ENCODE results near the gene HADHA.

HADHA gene

GRCh38 chr2:26216587-26216986 is 27.8 kb downstream of the HADHA start:
- no peak overlapping the region for H2AK5ac ChIP-seq (ENCODE audit: low read length, severe bottlenecking)
- H2BK15ac ChIP-seq (ENCODE audit: low read depth, poor library complexity, severe bottlenecking): no peak overlapping the region
- H3K27me3 ChIP-seq (ENCODE audit: control insufficient read depth in 1 of 2, insufficient read depth in 1 of 2, low read length in 2 of 2): no peaks in the 10 kb centered on the region
- peaks cover 22 to 93% of the 10 kb centered on the region in 2 experiments for H3K36me3 ChIP-seq (ENCODE audit: control insufficient read depth in 1 of 2, insufficient read depth in 2 of 2, low read depth in 1 of 2, low read length in 2 of 2)
- H3K27ac ChIP-seq (ENCODE audit: low read length, poor library complexity, severe bottlenecking): no peak overlapping the region
- DNase-seq: no peak
- peak overlapping the region in 1 of 2 experiments; percentile 8 for H3K4me3 ChIP-seq (ENCODE audit: insufficient read depth in 1 of 2, low read depth in 1 of 2, low read length in 2 of 2)
- H2AFZ ChIP-seq (ENCODE audit: low read depth, low read length): no peak overlapping the region
- H4K91ac ChIP-seq (ENCODE audit: low read length): no peak overlapping the region
- peak overlapping the region in 1 of 2 experiments; percentile 29 for H3K23ac ChIP-seq (ENCODE audit: low read length in 2 of 2)
- H2BK12ac ChIP-seq (ENCODE audit: low read length in 2 of 2): no peak overlapping the region
- peaks cover 42% of the 10 kb centered on the region for H3K9me3 ChIP-seq (ENCODE audit: control insufficient read depth, low read length)
- WGBS: 97% methylated on average over 4 of the region's 4 CpGs
- H3K79me1 ChIP-seq (replicated peaks; ENCODE audit: low read length, poor library complexity, severe bottlenecking): peaks cover 27% of the 10 kb centered on the region
- no peak overlapping the region for H3K9ac ChIP-seq (ENCODE audit: low read length)
- no peak overlapping the region for H3K4me2 ChIP-seq (ENCODE audit: low read length, poor library complexity, severe bottlenecking)
- no peak overlapping the region for H3K4ac ChIP-seq (ENCODE audit: low read depth in 1 of 2, low read length in 2 of 2)
- no peak overlapping the region for H2BK120ac ChIP-seq (ENCODE audit: low read depth, low read length)
- no peak overlapping the region for H2BK5ac ChIP-seq (ENCODE audit: low read depth, low read length, poor library complexity, severe bottlenecking)
- no peak overlapping the region for H4K8ac ChIP-seq (ENCODE audit: low read length)
- no peaks in the 10 kb centered on the region for H3K4me1 ChIP-seq (ENCODE audit: control insufficient read depth, insufficient read depth, low read depth, low read length)
- H3K14ac ChIP-seq (ENCODE audit: low read length in 2 of 2): no peak overlapping the region
- H3K18ac ChIP-seq (ENCODE audit: low read depth in 1 of 2, low read length in 2 of 2): no peak overlapping the region

DNA sequence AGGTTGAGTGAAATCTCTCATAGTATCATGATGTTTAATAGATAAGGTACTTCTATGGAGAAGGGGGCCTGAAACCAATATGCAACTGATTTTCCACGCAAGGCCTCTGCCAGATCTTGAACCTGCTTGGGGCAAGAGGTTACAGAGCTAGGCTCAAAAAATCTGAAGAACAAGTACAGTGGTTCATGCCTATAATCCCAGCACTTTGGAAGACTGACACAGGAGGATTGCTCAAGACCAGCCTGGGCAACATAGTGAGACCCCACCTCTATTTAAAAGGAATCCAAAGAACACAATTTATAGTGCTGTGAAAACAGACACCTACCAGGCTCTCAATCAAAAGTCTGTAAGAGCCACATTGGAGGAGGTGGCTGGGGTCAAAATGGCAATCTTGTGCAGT is 28.6 kb downstream of the HADHA start:
- H3K27ac ChIP-seq (ENCODE audit: low read length, poor library complexity, severe bottlenecking): no peak overlapping the region
- no peak overlapping the region for H2BK5ac ChIP-seq (ENCODE audit: low read depth, low read length, poor library complexity, severe bottlenecking)
- no peak overlapping the region for H3K14ac ChIP-seq (ENCODE audit: low read length in 2 of 2)
- no peak overlapping the region for H3K9ac ChIP-seq (ENCODE audit: low read length)
- H2AK5ac ChIP-seq (ENCODE audit: low read length, severe bottlenecking): no peak overlapping the region
- no peak overlapping the region for H3K4me2 ChIP-seq (ENCODE audit: low read length, poor library complexity, severe bottlenecking)
- H3K79me1 ChIP-seq (replicated peaks; ENCODE audit: low read length, poor library complexity, severe bottlenecking): peaks cover 24% of the 10 kb centered on the region
- no peak overlapping the region for H3K18ac ChIP-seq (ENCODE audit: low read depth in 1 of 2, low read length in 2 of 2)
- DNase-seq: no peak
- H2AFZ ChIP-seq (ENCODE audit: low read depth, low read length): no peak overlapping the region
- H3K4ac ChIP-seq (ENCODE audit: low read depth in 1 of 2, low read length in 2 of 2): no peak overlapping the region
- no peak overlapping the region for H3K23ac ChIP-seq (ENCODE audit: low read length in 2 of 2)
- peaks cover 42% of the 10 kb centered on the region for H3K9me3 ChIP-seq (ENCODE audit: control insufficient read depth, low read length)
- no peak overlapping the region for H2BK15ac ChIP-seq (ENCODE audit: low read depth, poor library complexity, severe bottlenecking)
- 100% methylated on average over 1 of the region's 1 CpG for WGBS
- peaks cover 21 to 93% of the 10 kb centered on the region in 2 experiments for H3K36me3 ChIP-seq (ENCODE audit: control insufficient read depth in 1 of 2, insufficient read depth in 2 of 2, low read depth in 1 of 2, low read length in 2 of 2)
- H3K27me3 ChIP-seq (ENCODE audit: control insufficient read depth in 1 of 2, insufficient read depth in 1 of 2, low read length in 2 of 2): no peaks in the 10 kb centered on the region
- H4K8ac ChIP-seq (ENCODE audit: low read length): no peak overlapping the region
- H4K91ac ChIP-seq (ENCODE audit: low read length): no peak overlapping the region
- no peak overlapping the region for H2BK120ac ChIP-seq (ENCODE audit: low read depth, low read length)
- H2BK12ac ChIP-seq (ENCODE audit: low read length in 2 of 2): no peak overlapping the region
- no peaks in the 10 kb centered on the region for H3K4me1 ChIP-seq (ENCODE audit: control insufficient read depth, insufficient read depth, low read depth, low read length)
- H3K4me3 ChIP-seq (ENCODE audit: insufficient read depth in 1 of 2, low read depth in 1 of 2, low read length in 2 of 2): no peak overlapping the region

GRCh38 chr2:26214759-26215158 is 29.7 kb downstream of the HADHA start:
- no peak overlapping the region for H4K8ac ChIP-seq (ENCODE audit: low read length)

GRCh38 chr2:26212011-26212410 is 32.4 kb downstream of the HADHA start:
- no peaks in the 10 kb centered on the region for H3K4me1 ChIP-seq (ENCODE audit: control insufficient read depth, insufficient read depth, low read depth, low read length)
- H3K18ac ChIP-seq (ENCODE audit: low read depth in 1 of 2, low read length in 2 of 2): no peak overlapping the region
- no peak overlapping the region for H2BK12ac ChIP-seq (ENCODE audit: low read length in 2 of 2)
- no peak overlapping the region for H2AFZ ChIP-seq (ENCODE audit: low read depth, low read length)
- H4K91ac ChIP-seq (ENCODE audit: low read length): no peak overlapping the region
- no peak overlapping the region for H3K4me2 ChIP-seq (ENCODE audit: low read length, poor library complexity, severe bottlenecking)
- no peak overlapping the region for H2BK120ac ChIP-seq (ENCODE audit: low read depth, low read length)
- H4K8ac ChIP-seq (ENCODE audit: low read length): no peak overlapping the region
- H3K27me3 ChIP-seq (ENCODE audit: control insufficient read depth in 1 of 2, insufficient read depth in 1 of 2, low read length in 2 of 2): no peaks in the 10 kb centered on the region
- H3K4ac ChIP-seq (ENCODE audit: low read depth in 1 of 2, low read length in 2 of 2): no peak overlapping the region
- no peak for DNase-seq
- peaks cover 6% of the 10 kb centered on the region for H3K9me3 ChIP-seq (ENCODE audit: control insufficient read depth, low read length)
- H2AK5ac ChIP-seq (ENCODE audit: low read length, severe bottlenecking): no peak overlapping the region
- H3K9ac ChIP-seq (ENCODE audit: low read length): no peak overlapping the region
- no peak overlapping the region for H3K27ac ChIP-seq (ENCODE audit: low read length, poor library complexity, severe bottlenecking)
- no peak overlapping the region for H2BK5ac ChIP-seq (ENCODE audit: low read depth, low read length, poor library complexity, severe bottlenecking)
- no peak overlapping the region for H3K23ac ChIP-seq (ENCODE audit: low read length in 2 of 2)
- H3K14ac ChIP-seq (ENCODE audit: low read length in 2 of 2): no peak overlapping the region
- peaks cover 20 to 98% of the 10 kb centered on the region in 2 experiments for H3K36me3 ChIP-seq (ENCODE audit: control insufficient read depth in 1 of 2, insufficient read depth in 2 of 2, low read depth in 1 of 2, low read length in 2 of 2)
- peaks cover 16% of the 10 kb centered on the region for H3K79me1 ChIP-seq (replicated peaks; ENCODE audit: low read length, poor library complexity, severe bottlenecking)
- 95% methylated on average over 4 of the region's 5 CpGs for WGBS
- no peak overlapping the region for H2BK15ac ChIP-seq (ENCODE audit: low read depth, poor library complexity, severe bottlenecking)
- H3K4me3 ChIP-seq (ENCODE audit: insufficient read depth in 1 of 2, low read depth in 1 of 2, low read length in 2 of 2): no peak overlapping the region

More at GRCh38 chr2:26214759-26215158, 29.7 kb downstream of the HADHA start:
- H3K23ac ChIP-seq (ENCODE audit: low read length in 2 of 2): no peak overlapping the region
- no peak overlapping the region for H4K91ac ChIP-seq (ENCODE audit: low read length)
- no peak overlapping the region for H3K18ac ChIP-seq (ENCODE audit: low read depth in 1 of 2, low read length in 2 of 2)
- no peak overlapping the region for H3K14ac ChIP-seq (ENCODE audit: low read length in 2 of 2)
- no peak overlapping the region for H2AK5ac ChIP-seq (ENCODE audit: low read length, severe bottlenecking)
- H3K36me3 ChIP-seq (ENCODE audit: control insufficient read depth in 1 of 2, insufficient read depth in 2 of 2, low read depth in 1 of 2, low read length in 2 of 2): peaks cover 27 to 93% of the 10 kb centered on the region in 2 experiments
- peaks cover 22% of the 10 kb centered on the region for H3K79me1 ChIP-seq (replicated peaks; ENCODE audit: low read length, poor library complexity, severe bottlenecking)
- H3K4me2 ChIP-seq (ENCODE audit: low read length, poor library complexity, severe bottlenecking): no peak overlapping the region
- no peaks in the 10 kb centered on the region for H3K27me3 ChIP-seq (ENCODE audit: control insufficient read depth in 1 of 2, insufficient read depth in 1 of 2, low read length in 2 of 2)
- H2AFZ ChIP-seq (ENCODE audit: low read depth, low read length): no peak overlapping the region
- DNase-seq: no peak
- H3K4ac ChIP-seq (ENCODE audit: low read depth in 1 of 2, low read length in 2 of 2): no peak overlapping the region
- no peak overlapping the region for H3K9ac ChIP-seq (ENCODE audit: low read length)
- peaks cover 32% of the 10 kb centered on the region for H3K9me3 ChIP-seq (ENCODE audit: control insufficient read depth, low read length)
- H3K4me3 ChIP-seq (ENCODE audit: insufficient read depth in 1 of 2, low read depth in 1 of 2, low read length in 2 of 2): no peak overlapping the region
- no peaks in the 10 kb centered on the region for H3K4me1 ChIP-seq (ENCODE audit: control insufficient read depth, insufficient read depth, low read depth, low read length)
- no peak overlapping the region for H2BK15ac ChIP-seq (ENCODE audit: low read depth, poor library complexity, severe bottlenecking)
- 100% methylated on average over 1 of the region's 1 CpG for whole genome bisulfite sequencing
- H2BK12ac ChIP-seq (ENCODE audit: low read length in 2 of 2): no peak overlapping the region
- no peak overlapping the region for H2BK5ac ChIP-seq (ENCODE audit: low read depth, low read length, poor library complexity, severe bottlenecking)
- no peak overlapping the region for H2BK120ac ChIP-seq (ENCODE audit: low read depth, low read length)
- no peak overlapping the region for H3K27ac ChIP-seq (ENCODE audit: low read length, poor library complexity, severe bottlenecking)
